ENCODE results near the gene RABL3.
A peak's percentile ranks its signal among the peaks of the same experiment; 100 is the strongest.
"Not testable (repeated sequence)": the region's sequence is repeated elsewhere in the genome, so short reads cannot be mapped to it uniquely, and the experiment has no call there.

Gene RABL3

DNA sequence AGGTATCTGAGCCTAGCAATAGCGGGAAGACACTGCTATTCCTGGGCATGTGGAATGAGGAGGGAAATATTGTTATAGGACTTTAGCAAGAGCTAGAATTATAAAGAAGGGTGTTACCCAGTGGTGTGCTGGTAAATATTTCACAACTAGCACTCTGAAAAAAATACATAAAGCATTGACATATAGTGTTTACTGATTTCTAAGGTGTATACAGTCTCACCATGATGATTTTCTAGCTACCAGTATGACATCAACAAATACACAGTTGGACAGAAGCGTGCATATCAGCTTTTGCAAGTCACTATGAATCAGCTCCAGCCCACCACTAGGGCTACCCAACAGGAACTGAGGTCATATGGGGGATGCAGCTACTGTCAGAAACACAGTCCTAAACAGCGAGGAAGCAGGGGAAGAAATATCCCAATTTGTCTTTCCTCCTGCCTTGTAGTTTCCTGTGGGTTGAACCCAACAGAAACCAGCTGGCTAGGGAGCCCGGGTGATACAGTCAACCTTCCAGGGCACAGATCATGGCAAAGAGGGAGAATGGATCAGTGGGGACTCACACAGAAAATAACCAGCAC lies 99.9 kb downstream of the RABL3 start:
- ATAC-seq = peak; percentile 58 to 68

DNA sequence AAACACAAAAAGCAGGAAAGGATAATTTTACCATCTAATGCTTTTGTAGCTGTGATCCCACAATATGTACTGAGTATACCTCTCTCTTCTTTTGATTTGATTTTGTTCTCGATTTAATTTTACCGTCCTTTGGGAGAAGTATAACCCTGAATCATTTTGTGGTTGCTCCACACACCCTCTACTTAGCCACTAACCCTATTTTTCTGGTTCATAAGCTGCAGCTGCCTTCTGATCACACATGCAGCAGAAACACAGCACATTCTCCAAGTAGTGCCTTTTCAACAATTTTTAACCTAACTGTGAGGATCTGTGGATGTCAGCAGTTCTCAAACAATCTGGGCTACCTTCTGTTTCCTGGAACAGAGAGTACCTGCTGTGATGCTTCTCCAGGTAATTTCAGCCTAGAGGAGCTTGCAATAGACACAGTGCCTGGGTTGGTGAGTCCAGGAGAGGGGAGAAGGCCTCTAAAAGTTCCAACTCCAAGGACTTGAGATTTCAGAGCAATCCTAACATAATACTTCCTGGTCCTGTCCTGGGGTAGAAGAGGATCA lies 100.5 kb downstream of the RABL3 start:
- no peak for ATAC-seq

DNA sequence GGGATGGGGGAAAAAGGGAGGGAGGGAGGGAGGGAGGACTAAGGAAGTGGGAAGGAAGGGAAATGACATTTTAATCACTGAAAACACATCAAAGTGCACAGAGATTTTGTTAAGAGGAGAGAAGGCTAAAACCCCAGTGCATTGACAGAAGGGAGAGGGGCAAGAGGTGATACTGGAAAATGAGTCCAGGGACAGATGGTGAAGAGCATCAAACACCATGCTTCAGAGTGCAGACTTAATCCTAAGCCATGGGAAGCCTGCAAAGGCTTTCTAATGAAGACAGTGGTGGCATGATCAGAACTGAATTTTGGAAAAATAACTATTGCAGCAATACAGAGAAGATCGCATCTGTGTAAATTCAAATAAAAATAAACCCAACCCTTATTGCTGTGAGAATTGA lies 102.1 kb downstream of the RABL3 start:
- no peak for ATAC-seq

DNA sequence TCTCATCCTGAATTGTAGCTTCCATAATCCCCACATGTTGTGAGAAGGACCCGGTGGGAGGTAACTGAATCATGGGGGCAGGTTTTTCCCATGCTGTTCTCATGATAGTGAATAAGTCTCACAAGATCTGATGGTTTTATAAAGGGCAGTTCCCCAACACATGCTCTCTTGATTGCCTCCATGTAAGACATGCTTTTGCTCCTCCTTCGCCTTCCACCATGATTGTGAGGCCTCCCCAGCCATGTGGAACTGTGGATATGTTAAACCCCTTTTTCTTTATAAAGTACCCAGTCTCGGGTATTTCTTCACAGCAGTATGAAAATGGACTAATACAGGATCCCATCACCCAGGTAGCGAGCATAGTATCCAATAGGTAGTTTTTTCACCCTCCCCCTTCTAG lies 103.5 kb downstream of the RABL3 start:
- ATAC-seq = not testable (repeated sequence)

DNA sequence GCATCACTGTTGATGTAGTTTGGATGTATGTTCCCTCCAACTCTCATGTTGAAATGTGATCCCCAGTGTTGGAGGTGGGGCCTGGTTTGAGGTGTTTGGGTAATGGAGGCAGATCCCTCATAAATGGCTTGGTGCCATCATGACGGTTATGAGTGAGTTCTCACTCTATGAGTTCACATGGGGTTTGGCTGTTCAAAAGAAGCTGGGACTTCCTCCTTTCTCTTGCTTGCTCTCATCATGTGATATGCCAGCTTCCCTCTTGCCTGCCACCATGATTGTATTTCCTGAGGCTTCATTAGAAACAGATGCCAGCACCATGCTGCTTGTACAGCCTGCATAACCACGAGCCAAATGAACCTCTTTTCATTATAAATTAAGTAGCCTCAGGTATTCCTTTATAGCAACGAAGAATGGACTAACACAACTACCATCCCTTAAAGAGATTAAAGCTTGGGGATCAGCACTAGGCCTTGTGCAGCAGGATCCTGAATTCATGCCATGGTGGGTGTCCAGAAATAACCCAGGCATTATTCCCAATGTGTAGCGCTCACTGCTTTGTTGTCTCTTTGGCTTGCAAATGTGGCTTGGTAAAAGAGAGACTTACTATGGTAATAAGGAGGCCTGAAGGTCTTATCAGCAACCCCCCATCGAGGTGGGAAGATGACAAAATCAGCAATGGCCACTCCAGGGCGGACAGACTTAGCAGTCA lies 104.3 kb downstream of the RABL3 start:
- ATAC-seq = no peak

DNA sequence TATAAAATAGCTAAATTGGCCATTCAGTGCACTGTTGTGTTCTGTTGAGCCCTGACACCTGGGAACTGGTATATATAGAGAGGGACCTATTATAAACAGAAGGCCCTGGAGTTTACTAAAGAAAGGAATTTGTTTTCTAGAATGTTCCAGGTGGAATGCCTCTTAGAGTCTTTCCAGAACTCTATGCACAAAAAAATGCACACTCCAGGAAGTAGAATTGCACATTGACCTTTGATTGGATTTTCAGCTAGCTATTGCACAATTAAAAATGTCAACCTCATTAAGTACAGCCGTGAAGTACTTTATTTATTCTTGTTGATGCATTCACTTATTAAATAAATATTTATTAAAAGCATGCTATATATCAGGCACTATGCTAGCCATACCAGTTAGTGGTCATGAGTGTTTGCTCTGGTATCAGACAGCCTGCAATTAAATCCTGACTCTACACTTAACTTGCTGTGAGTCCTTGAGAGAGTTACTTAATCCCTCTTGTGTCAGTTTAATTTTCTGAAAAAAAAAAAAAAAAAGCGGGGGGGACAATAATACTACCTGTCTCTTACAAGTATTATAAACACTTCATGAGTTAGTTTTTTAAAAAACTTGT lies 105.4 kb downstream of the RABL3 start:
- ATAC-seq = no peak
